Amygdala (tissue), 56 donors: ENCODE data around the gene AIRE.

Experiments used
- DNase-seq, 56 donors: peaks; one replicate each; lab custom pipeline; 2025; lab: John Stamatoyannopoulos, UW

The AIRE gene

GRCh38 chr21:44291078-44291935 is 5.6 kb downstream of the AIRE start:
- no peak for DNase-seq

GRCh38 chr21:44291936-44292811 is 6.5 kb downstream of the AIRE start:
- DNase-seq: no peak

- DNase-seq: no peak
Measured at GRCh38 chr21:44292812-44293195, 7.1 kb downstream of the AIRE start.

GRCh38 chr21:44293551-44294231 is 8.0 kb downstream of the AIRE start:
- no peak for DNase-seq

GRCh38 chr21:44294391-44295162 is 8.9 kb downstream of the AIRE start:
- peak in 5 of 56 donors; percentile 15 to 54 (median 27) for DNase-seq

- no peak for DNase-seq
Measured at GRCh38 chr21:44295163-44295573, 9.5 kb downstream of the AIRE start.

GRCh38 chr21:44295646-44296045 is 10.0 kb downstream of the AIRE start:
- no peak for DNase-seq

- DNase-seq: no peak
Measured at GRCh38 chr21:44296103-44296519, 10.4 kb downstream of the AIRE start.

GRCh38 chr21:44296916-44297315 is 11.2 kb downstream of the AIRE start:
- no peak for DNase-seq

- peak in 54 of 56 donors; percentile 22 to 91 (median 74) for DNase-seq
Measured at GRCh38 chr21:44297525-44298290, 12.0 kb downstream of the AIRE start.

- DNase-seq: no peak
Measured at GRCh38 chr21:44298301-44298700, 12.6 kb downstream of the AIRE start.

GRCh38 chr21:44299085-44299457 is 13.4 kb downstream of the AIRE start:
- no peak for DNase-seq

- peak in 36 of 56 donors; percentile 9 to 78 (median 54) for DNase-seq
Measured at GRCh38 chr21:44299458-44300261, 14.0 kb downstream of the AIRE start, which contains the start of gene PFKL. Gene PFKL (plus strand): TSS chr21:44300053. CDS start chr21:44300106, 53 bp downstream.

GRCh38 chr21:44300262-44300959 is 14.7 kb downstream of the AIRE start:
- peak in 25 of 56 donors; percentile 20 to 63 (median 40) for DNase-seq

- no peak for DNase-seq
Measured at GRCh38 chr21:44301141-44301540, 15.5 kb downstream of the AIRE start.

GRCh38 chr21:44301961-44302406 is 16.3 kb downstream of the AIRE start:
- peak in 6 of 56 donors; percentile 20 to 38 (median 30) for DNase-seq
